T-helper 1 cell treated with Interleukin-12 subunit alpha and Interleukin-12 subunit beta and Interleukin-4 antibody, amounts not matched to agents 30 μg/mL and 1 μg/mL, for 36 hours (primary cell): ENCODE measurements around the gene GSAP.

Source experiments
- H3K27ac Mint-ChIP-seq: one replicate; pipeline ENCODE4 v1.8.0; 2021; ENCODE audit warnings: mild to moderate bottlenecking, mixed read lengths
- H3K27me3 Mint-ChIP-seq: one replicate; pipeline ENCODE4 v1.8.0; 2021; ENCODE audit warnings: low read depth, mixed read lengths
- H3K36me3 Mint-ChIP-seq: one replicate; pipeline ENCODE4 v1.8.0; 2021; ENCODE audit warnings: low read depth, mixed read lengths
- H3K4me1 Mint-ChIP-seq: one replicate; pipeline ENCODE4 v1.8.0; 2021; ENCODE audit warnings: low read depth, mixed read lengths
- H3K4me3 Mint-ChIP-seq: one replicate; pipeline ENCODE4 v1.8.0; 2021; ENCODE audit warnings: mild to moderate bottlenecking, moderate library complexity, mixed read lengths
- H3K9me3 Mint-ChIP-seq: one replicate; pipeline ENCODE4 v1.8.0; 2021; ENCODE audit warnings: mixed read lengths

The GSAP gene

GRCh38 chr7:77383333-77383740, 32.8 kb downstream of the GSAP start:
- peaks cover 6% of the 10 kb centered on the region for H3K4me1 Mint-ChIP-seq
- no peak overlapping the region for H3K27ac Mint-ChIP-seq
- H3K9me3 Mint-ChIP-seq: no peaks in the 10 kb centered on the region
- H3K36me3 Mint-ChIP-seq: peaks cover 13% of the 10 kb centered on the region
- no peak overlapping the region for H3K4me3 Mint-ChIP-seq
- peaks cover 5% of the 10 kb centered on the region for H3K27me3 Mint-ChIP-seq

- H3K4me1 Mint-ChIP-seq: peaks cover 1% of the 10 kb centered on the region
- no peak overlapping the region for H3K27ac Mint-ChIP-seq
- H3K9me3 Mint-ChIP-seq: no peaks in the 10 kb centered on the region
- H3K4me3 Mint-ChIP-seq: no peak overlapping the region
- peaks cover 17% of the 10 kb centered on the region for H3K36me3 Mint-ChIP-seq
- H3K27me3 Mint-ChIP-seq: peaks cover 5% of the 10 kb centered on the region
Measured at GRCh38 chr7:77382532-77382931, 33.6 kb downstream of the GSAP start.

GRCh38 chr7:77378584-77378983, 37.6 kb downstream of the GSAP start:
- Mint-ChIP-seq H3K27me3 (peaks cover 5% of the 10 kb centered on the region), H3K36me3 (peaks cover 13% of the 10 kb centered on the region), H3K4me3 (no peak overlapping the region), H3K27ac (no peak overlapping the region), H3K4me1 (no peaks in the 10 kb centered on the region), H3K9me3 (no peaks in the 10 kb centered on the region)

- Mint-ChIP-seq H3K36me3 (peaks cover 7% of the 10 kb centered on the region), H3K4me1 (no peaks in the 10 kb centered on the region), H3K27ac (no peak overlapping the region), H3K9me3 (no peaks in the 10 kb centered on the region), H3K4me3 (no peak overlapping the region), H3K27me3 (no peaks in the 10 kb centered on the region)
Measured at GRCh38 chr7:77370606-77371005, 45.5 kb downstream of the GSAP start.

- H3K27ac Mint-ChIP-seq: no peak overlapping the region
- peaks cover 6% of the 10 kb centered on the region for H3K36me3 Mint-ChIP-seq
Measured at GRCh38 chr7:77368974-77369373, 47.2 kb downstream of the GSAP start.

GRCh38 chr7:77367976-77368375, 48.2 kb downstream of the GSAP start:
- H3K27ac Mint-ChIP-seq: no peak overlapping the region
- no peaks in the 10 kb centered on the region for H3K9me3 Mint-ChIP-seq
- H3K27me3 Mint-ChIP-seq: no peaks in the 10 kb centered on the region
- H3K36me3 Mint-ChIP-seq: peaks cover 3% of the 10 kb centered on the region
- H3K4me1 Mint-ChIP-seq: no peaks in the 10 kb centered on the region
- no peak overlapping the region for H3K4me3 Mint-ChIP-seq

More at GRCh38 chr7:77368974-77369373, 47.2 kb downstream of the GSAP start:
- Mint-ChIP-seq H3K27me3 (no peaks in the 10 kb centered on the region), H3K4me3 (no peak overlapping the region), H3K9me3 (no peaks in the 10 kb centered on the region), H3K4me1 (no peaks in the 10 kb centered on the region)

- H3K9me3 Mint-ChIP-seq: no peaks in the 10 kb centered on the region
- H3K4me1 Mint-ChIP-seq: peaks cover 2% of the 10 kb centered on the region
- H3K4me3 Mint-ChIP-seq: no peak overlapping the region
- peaks cover 6% of the 10 kb centered on the region for H3K36me3 Mint-ChIP-seq
- no peaks in the 10 kb centered on the region for H3K27me3 Mint-ChIP-seq
- no peak overlapping the region for H3K27ac Mint-ChIP-seq
Measured at GRCh38 chr7:77362905-77363304, 53.2 kb downstream of the GSAP start.

- peaks cover 5% of the 10 kb centered on the region for H3K36me3 Mint-ChIP-seq
- H3K4me1 Mint-ChIP-seq: peaks cover 2% of the 10 kb centered on the region
- no peak overlapping the region for H3K4me3 Mint-ChIP-seq
- no peak overlapping the region for H3K27ac Mint-ChIP-seq
- H3K27me3 Mint-ChIP-seq: no peaks in the 10 kb centered on the region
- no peaks in the 10 kb centered on the region for H3K9me3 Mint-ChIP-seq
Measured at GRCh38 chr7:77360969-77361368, 55.2 kb downstream of the GSAP start.

- peaks cover 7% of the 10 kb centered on the region for H3K4me1 Mint-ChIP-seq
- no peaks in the 10 kb centered on the region for H3K9me3 Mint-ChIP-seq
- no peak overlapping the region for H3K4me3 Mint-ChIP-seq
- H3K27me3 Mint-ChIP-seq: no peaks in the 10 kb centered on the region
- no peak overlapping the region for H3K27ac Mint-ChIP-seq
- H3K36me3 Mint-ChIP-seq: peaks cover 5% of the 10 kb centered on the region
Measured at GRCh38 chr7:77360104-77360503, 56.0 kb downstream of the GSAP start.

GRCh38 chr7:77359599-77359998, 56.5 kb downstream of the GSAP start:
- peaks cover 5% of the 10 kb centered on the region for H3K36me3 Mint-ChIP-seq
- H3K4me1 Mint-ChIP-seq: peaks cover 12% of the 10 kb centered on the region
- H3K27me3 Mint-ChIP-seq: no peaks in the 10 kb centered on the region
- no peak overlapping the region for H3K27ac Mint-ChIP-seq
- H3K9me3 Mint-ChIP-seq: no peaks in the 10 kb centered on the region
- no peak overlapping the region for H3K4me3 Mint-ChIP-seq

- no peak overlapping the region for H3K4me3 Mint-ChIP-seq
- H3K4me1 Mint-ChIP-seq: peaks cover 38% of the 10 kb centered on the region
Measured at GRCh38 chr7:77354914-77355313, 61.2 kb downstream of the GSAP start.

GRCh38 chr7:77354484-77354883, 61.7 kb downstream of the GSAP start:
- H3K27me3 Mint-ChIP-seq: no peaks in the 10 kb centered on the region
- H3K36me3 Mint-ChIP-seq: no peaks in the 10 kb centered on the region
- H3K27ac Mint-ChIP-seq: peak overlapping the region; percentile 26
- peak overlapping the region; percentile 10 for H3K4me3 Mint-ChIP-seq
- H3K4me1 Mint-ChIP-seq: peaks cover 36% of the 10 kb centered on the region
- no peaks in the 10 kb centered on the region for H3K9me3 Mint-ChIP-seq

More at GRCh38 chr7:77354914-77355313, 61.2 kb downstream of the GSAP start:
- H3K27me3 Mint-ChIP-seq: no peaks in the 10 kb centered on the region
- no peaks in the 10 kb centered on the region for H3K9me3 Mint-ChIP-seq
- H3K36me3 Mint-ChIP-seq: peaks cover 4% of the 10 kb centered on the region
- no peak overlapping the region for H3K27ac Mint-ChIP-seq

GRCh38 chr7:77353911-77354310, 62.2 kb downstream of the GSAP start:
- Mint-ChIP-seq H3K4me1 (peaks cover 41% of the 10 kb centered on the region), H3K36me3 (no peaks in the 10 kb centered on the region), H3K4me3 (no peak overlapping the region), H3K9me3 (no peaks in the 10 kb centered on the region), H3K27me3 (no peaks in the 10 kb centered on the region), H3K27ac (no peak overlapping the region)

GRCh38 chr7:77353407-77353721, 62.8 kb downstream of the GSAP start:
- no peak overlapping the region for H3K4me3 Mint-ChIP-seq
- no peak overlapping the region for H3K27ac Mint-ChIP-seq
- H3K27me3 Mint-ChIP-seq: no peaks in the 10 kb centered on the region
- H3K4me1 Mint-ChIP-seq: peaks cover 47% of the 10 kb centered on the region
- no peaks in the 10 kb centered on the region for H3K9me3 Mint-ChIP-seq
- peaks cover 3% of the 10 kb centered on the region for H3K36me3 Mint-ChIP-seq

- Mint-ChIP-seq H3K4me1 (peaks cover 48% of the 10 kb centered on the region), H3K9me3 (no peaks in the 10 kb centered on the region), H3K27me3 (no peaks in the 10 kb centered on the region), H3K36me3 (peaks cover 5% of the 10 kb centered on the region), H3K4me3 (peak overlapping the region; percentile 7), H3K27ac (peak overlapping the region; percentile 5)
Measured at GRCh38 chr7:77352665-77353406, 63.3 kb downstream of the GSAP start.
